Raji (cell line): ENCODE measurements around the gene WDFY1.

Experiments used
- POLR2A ChIP-seq: IDR thresholded peaks from 2 replicates; pipeline ENCODE4 v1.6.1; 2011; ENCODE audit warnings: low read depth, low read length, control low read depth; ENCODE audit not compliant: insufficient read depth

The WDFY1 gene

GRCh38 chr2:223860809-223861738 lies 84.1 kb downstream of the WDFY1 start:
- TF ChIP-seq POLR2A: no peak

DNA sequence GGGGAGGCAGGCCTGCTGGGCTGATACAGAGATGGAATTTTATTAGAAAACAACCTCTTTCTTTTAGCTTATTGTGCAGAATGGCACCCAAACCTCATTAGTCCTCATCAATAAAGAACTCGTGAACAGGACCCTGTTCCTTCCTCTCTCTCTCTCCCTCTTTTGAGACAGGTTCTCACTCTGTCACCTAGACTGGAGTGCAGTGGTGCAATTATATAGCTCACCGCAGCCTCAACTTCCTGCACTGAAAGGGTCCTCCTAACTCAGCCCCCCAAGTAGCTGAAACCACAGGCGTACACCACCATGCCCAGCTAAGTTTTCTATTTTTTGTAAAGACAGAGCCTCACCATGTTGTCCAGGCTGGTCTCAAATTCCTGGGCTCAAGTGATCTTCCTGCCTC lies 86.1 kb downstream of the WDFY1 start:
- TF ChIP-seq POLR2A: no peak

GRCh38 chr2:223856584-223856983 lies 88.6 kb downstream of the WDFY1 start:
- no peak for TF ChIP-seq POLR2A

- no peak for TF ChIP-seq POLR2A
Measured at GRCh38 chr2:223856021-223856420, 89.1 kb downstream of the WDFY1 start.

- no peak for TF ChIP-seq POLR2A
Measured at GRCh38 chr2:223855426-223855825, 89.7 kb downstream of the WDFY1 start.

GRCh38 chr2:223854741-223855140 lies 90.4 kb downstream of the WDFY1 start:
- TF ChIP-seq POLR2A: no peak

DNA sequence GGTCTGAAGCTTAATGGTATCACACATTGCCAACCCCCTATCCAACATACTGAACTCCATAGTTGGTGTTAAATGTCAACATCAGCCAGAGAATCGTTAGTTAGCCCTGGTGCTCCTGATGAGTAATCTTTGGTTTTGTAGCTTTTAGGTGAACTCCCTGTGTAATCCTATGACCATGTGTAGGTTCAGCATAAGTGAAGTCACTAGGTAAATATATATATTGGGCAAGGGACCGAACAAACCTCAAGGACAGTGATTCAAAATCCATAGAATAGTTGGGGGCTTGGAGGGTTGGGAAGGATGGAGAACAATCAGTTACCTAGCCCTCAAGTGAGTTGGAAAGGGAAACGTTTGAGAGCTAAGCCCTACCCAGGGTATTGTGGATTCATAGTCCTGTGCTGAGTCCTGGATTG lies 91.7 kb downstream of the WDFY1 start:
- TF ChIP-seq POLR2A: no peak

DNA sequence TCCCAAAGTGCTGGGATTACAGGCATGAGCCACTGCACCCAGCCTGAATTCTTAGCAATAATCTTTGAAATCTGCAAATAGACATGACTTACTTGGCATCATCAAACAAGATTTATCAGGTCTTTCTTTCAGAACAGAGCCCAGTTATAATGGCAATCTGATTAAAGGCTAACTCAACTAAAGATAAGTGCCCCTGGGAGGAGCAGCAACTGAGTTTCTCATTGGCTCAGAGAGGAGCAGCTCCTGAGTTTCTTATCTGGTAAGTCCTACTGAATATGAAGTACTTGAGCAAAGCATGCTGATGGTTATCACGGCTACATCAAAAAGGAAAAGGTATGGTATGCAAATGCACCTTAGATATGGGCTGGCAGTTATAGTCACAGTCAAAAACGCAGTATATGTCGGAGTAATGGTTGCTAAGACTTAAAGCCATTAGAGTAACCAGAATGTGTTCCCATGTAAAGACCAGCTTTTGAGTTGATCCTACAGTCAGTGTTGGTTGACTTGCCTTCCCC lies 92.8 kb downstream of the WDFY1 start:
- TF ChIP-seq POLR2A: no peak

- TF ChIP-seq POLR2A: no peak
Measured at GRCh38 chr2:223847410-223847809, 97.7 kb downstream of the WDFY1 start.

DNA sequence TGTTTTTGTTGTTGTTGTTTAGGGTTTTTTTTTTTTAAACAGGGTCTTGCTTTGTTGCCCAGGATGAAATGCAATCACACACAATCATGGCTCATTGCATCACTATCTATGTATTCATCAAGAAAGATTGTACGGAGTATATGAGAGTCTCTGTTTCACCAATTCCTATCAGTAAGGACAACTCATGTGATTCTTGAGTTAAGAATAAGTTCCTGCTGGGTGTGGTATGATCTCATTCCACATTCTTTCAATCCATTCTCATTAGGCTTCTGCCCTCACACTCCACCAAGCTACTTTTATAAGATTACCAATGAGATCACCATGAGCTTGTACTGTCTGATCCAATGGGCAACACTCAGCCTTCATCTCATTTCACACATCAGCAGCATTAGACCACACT lies 98.6 kb downstream of the WDFY1 start:
- TF ChIP-seq POLR2A: no peak

DNA sequence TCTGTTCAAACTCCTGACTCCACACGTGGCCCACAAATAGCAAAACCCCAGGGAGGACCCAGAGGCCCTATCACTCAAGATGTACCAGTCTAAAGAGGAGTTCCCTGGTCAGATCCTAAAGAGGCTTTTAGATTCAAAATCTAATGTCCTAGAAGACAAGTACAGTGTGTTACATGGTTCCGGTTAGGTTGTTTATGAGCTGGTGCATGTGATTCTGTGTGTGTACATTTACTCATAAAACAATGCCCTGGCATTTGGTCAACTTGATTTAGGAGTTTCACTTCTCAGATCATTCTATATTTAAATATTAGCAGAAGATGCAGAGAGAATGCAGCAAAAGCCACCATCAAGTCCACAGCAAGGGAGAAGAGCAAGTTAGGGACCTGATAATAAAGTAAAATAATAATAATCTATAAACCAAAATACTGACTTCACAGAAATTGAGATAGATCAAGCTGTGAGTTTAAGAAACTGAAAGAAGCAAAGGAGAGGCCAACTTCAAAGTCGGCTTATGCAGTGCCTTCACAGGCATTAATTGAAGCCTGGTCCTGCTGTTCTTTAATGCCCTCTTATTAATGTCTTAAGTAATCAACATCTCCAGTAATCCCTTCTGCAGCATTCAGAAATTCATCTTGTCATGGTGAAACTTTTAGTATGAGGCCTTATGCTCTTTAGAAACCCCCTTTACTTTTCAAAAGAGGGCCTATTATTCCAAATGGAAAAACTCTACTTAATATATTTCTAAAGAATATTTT lies 103.5 kb downstream of the WDFY1 start:
- TF ChIP-seq POLR2A: no peak

DNA sequence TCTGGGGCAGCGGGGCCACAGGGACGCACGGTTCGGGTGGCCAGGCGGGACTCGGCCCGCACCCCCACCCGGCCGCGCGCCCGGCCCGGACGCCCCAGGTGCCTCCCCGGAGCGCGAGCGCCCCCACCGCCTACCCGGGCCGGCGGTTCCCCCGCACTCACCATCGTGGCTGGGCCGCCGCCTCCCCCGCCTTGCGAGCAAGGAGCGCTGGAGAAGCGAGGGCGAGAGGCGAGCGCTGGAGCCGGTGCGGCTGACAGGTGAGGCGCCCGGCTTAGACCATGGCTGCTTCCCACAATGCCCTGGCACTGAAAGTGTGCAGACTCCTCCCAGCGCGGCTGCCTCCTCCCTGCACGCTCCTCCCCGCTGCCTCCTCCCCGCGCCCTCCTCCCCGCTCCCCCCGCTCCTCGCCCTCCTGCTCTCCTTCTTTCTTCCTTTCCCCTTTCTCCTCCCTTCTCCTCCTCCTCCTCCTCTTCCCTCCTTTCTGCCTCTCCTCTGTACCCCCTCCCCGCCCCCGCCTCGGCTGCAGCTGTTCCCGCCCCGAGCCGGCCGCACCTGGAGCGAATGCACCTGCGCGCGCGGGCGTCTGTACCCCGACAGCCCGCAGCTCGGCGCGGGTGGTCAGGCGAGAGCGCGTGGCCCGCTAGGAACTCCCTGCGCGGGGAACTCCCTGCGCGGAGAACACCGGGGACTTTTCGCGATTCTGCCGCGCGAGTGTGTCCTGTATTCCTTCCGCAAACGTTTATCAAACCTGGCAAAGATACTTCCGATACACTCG lies 107.7 kb downstream of the WDFY1 start, which contains the start of gene AP1S3:
Gene AP1S3 (minus strand): TSS at position 296 of the 775 bp plus-strand sequence. CDS start 132 bp downstream, at position 164.
- peak; percentile 91 for TF ChIP-seq POLR2A

GRCh38 chr2:223835701-223836532 lies 109.2 kb downstream of the WDFY1 start:
- peak; percentile 63; the same call in 1 of the 2 replicates for TF ChIP-seq POLR2A

- TF ChIP-seq POLR2A: no peak
Measured at GRCh38 chr2:223834431-223834830, 110.7 kb downstream of the WDFY1 start.

- no peak for TF ChIP-seq POLR2A
Measured at GRCh38 chr2:223832241-223832903, 112.8 kb downstream of the WDFY1 start.
